Neural cell (in vitro differentiated cells): Measurements from ENCODE around the gene WDR11.

Experiments
- CTCF ChIP-seq: fragments of 450-650 bp; IDR thresholded peaks from 2 replicates; pipeline ENCODE4 v1.5.1; 2014; ENCODE audit warnings: antibody characterized with exemption, mild to moderate bottlenecking, moderate library complexity; ENCODE audit not compliant: poor library complexity, severe bottlenecking
- EZH2 ChIP-seq: fragments of 200-600, 300-800 bp; shearing (Covaris generic), sonication (generic); IDR thresholded peaks from 2 replicates; pipeline ENCODE4 v1.6.1; 2014; ENCODE audit warnings: antibody characterized with exemption, low read length, borderline replicate concordance, mild to moderate bottlenecking; ENCODE audit not compliant: insufficient read depth, poor library complexity, severe bottlenecking

- TF ChIP-seq CTCF = no peak
- no peak for TF ChIP-seq EZH2
These were observed 45.1 kb upstream of the WDR11 start for GRCh38 chr10:120806081-120806480.
